Colonic mucosa (tissue), 4 donors: ENCODE data around the gene NEK10. TPM values are rescaled to one million over a fixed set of nuclear protein-coding genes. Genes with fewer than 3 reads are reported as not detected.

Experiments used
- DNase-seq: peaks from one replicate; pipeline ENCODE4 v3.0.0-alpha.2; 2020
- H3K27ac ChIP-seq: fragments of 200-600 bp; one replicate; pipeline ENCODE4 v1.8.0; 2021
- H3K27me3 ChIP-seq: fragments of 200-600 bp; one replicate; pipeline ENCODE4 v1.8.0; 2021
- H3K36me3 ChIP-seq: fragments of 200-600 bp; one replicate; pipeline ENCODE4 v1.8.0; 2021
- H3K4me1 ChIP-seq: fragments of 200-600 bp; one replicate; pipeline ENCODE4 v1.8.0; 2021; ENCODE audit warnings: mild to moderate bottlenecking
- H3K4me3 ChIP-seq: fragments of 200-600 bp; one replicate; pipeline ENCODE4 v1.8.0; 2021
- H3K9ac ChIP-seq, 2 donors: one replicate each; pipeline ENCODE4 v1.7.0; 2013; ENCODE audit warnings: control low read depth in 2 of 2, low read depth in 2 of 2, low read length in 2 of 2
- H3K9me3 ChIP-seq: fragments of 200-600 bp; one replicate; pipeline ENCODE4 v1.8.0; 2021
- intact Hi-C: fragments of 100-400 bp; cut with DNase I; formaldehyde crosslinking; loops from one replicate; pipeline ENCODE4 v1.14.1; 2022
- total RNA-seq, 2 donors: library from RNA; stranded (reverse); fragmentation: NEBNext Ultra II Directional in 1 of 2; extraction: Animal tissue kit (Norgen Biotek cat#: 25700) in 1 of 2; gene quantifications; one replicate each; pipeline ENCODE4 v1.2.1, GENCODE V29; 2021
- TF ChIP-seq, protein P1 (sequence below): fragments of 200-600 bp; IDR thresholded peaks from one replicate; pipeline ENCODE4 v1.8.0; 2022; ENCODE audit warnings: antibody characterized with exemption, mild to moderate bottlenecking
- donor health status: healthy.
- donor health status: DM: no; HTN: no; CAD: no.
- donor health status: DM: no; HTN: no; CAD: no.

Gene NEK10
- total RNA-seq, 2 donors from 2014 or later, result 0.67 to 0.88 TPM

DNA sequence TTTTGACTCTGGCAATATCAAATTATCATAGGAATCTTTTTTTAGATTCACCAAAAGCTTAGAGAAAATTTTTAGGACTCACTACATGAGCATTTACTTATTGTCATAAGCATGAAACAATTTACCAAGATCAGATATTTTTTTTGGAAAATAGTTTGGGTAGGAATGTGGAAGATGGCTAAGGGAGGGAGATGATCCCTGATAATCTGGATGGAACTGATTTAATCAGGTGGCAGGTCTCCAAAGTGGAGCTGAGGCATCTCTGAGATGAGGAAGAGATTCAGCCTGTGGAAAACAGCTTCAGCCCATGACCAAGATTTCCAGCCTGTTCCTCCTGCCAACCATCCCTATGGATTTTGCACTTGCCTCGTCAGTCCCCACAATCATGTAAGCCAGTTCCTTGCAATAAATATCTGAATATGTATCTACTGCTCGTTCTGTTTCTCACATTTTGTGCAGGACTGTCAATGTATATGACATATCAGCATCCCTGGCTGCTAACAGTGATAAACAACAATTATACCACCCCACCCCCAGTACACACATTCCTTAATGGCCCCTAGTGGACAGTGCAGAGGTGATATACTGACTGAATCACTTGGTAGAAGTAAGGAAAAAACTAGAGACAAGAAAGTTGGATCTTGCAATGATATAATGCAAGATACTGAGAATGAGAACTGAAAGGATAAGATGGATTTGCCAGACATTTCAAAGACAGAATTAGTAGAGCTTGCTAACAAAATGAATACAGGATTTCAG, 183.8 kb downstream of the NEK10 start:
- H3K9ac ChIP-seq, result no peak overlapping the region
- DNase-seq, result no peak
- H3K27me3 ChIP-seq, result no peaks in the 10 kb centered on the region
- no peak overlapping the region for H3K4me3 ChIP-seq
- H3K36me3 ChIP-seq, result no peaks in the 10 kb centered on the region
- TF ChIP-seq, protein P1, sequence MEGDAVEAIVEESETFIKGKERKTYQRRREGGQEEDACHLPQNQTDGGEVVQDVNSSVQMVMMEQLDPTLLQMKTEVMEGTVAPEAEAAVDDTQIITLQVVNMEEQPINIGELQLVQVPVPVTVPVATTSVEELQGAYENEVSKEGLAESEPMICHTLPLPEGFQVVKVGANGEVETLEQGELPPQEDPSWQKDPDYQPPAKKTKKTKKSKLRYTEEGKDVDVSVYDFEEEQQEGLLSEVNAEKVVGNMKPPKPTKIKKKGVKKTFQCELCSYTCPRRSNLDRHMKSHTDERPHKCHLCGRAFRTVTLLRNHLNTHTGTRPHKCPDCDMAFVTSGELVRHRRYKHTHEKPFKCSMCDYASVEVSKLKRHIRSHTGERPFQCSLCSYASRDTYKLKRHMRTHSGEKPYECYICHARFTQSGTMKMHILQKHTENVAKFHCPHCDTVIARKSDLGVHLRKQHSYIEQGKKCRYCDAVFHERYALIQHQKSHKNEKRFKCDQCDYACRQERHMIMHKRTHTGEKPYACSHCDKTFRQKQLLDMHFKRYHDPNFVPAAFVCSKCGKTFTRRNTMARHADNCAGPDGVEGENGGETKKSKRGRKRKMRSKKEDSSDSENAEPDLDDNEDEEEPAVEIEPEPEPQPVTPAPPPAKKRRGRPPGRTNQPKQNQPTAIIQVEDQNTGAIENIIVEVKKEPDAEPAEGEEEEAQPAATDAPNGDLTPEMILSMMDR, result no peak
- H3K9me3 ChIP-seq, result no peaks in the 10 kb centered on the region
- no peaks in the 10 kb centered on the region for H3K4me1 ChIP-seq
- intact Hi-C loops, result no loop called here
- no peak overlapping the region for H3K27ac ChIP-seq

GRCh38 chr3:27184261-27184660, 184.9 kb downstream of the NEK10 start:
- TF ChIP-seq, protein P1, result no peak
- intact Hi-C loops, result no loop called here
- no peak overlapping the region for H3K4me3 ChIP-seq
- H3K27me3 ChIP-seq, result no peaks in the 10 kb centered on the region
- H3K27ac ChIP-seq, result no peak overlapping the region
- no peaks in the 10 kb centered on the region for H3K4me1 ChIP-seq
- no peak for DNase-seq
- H3K36me3 ChIP-seq, result no peaks in the 10 kb centered on the region
- no peaks in the 10 kb centered on the region for H3K9me3 ChIP-seq
- no peak overlapping the region for H3K9ac ChIP-seq

GRCh38 chr3:27176256-27176655, 192.9 kb downstream of the NEK10 start:
- Histone ChIP-seq H3K27ac (no peak overlapping the region), H3K9ac (no peak overlapping the region), H3K4me3 (no peak overlapping the region), H3K36me3 (no peaks in the 10 kb centered on the region), H3K9me3 (no peaks in the 10 kb centered on the region), H3K4me1 (no peaks in the 10 kb centered on the region), H3K27me3 (no peaks in the 10 kb centered on the region)
- TF ChIP-seq, protein P1, result no peak
- no peak for DNase-seq
- intact Hi-C loops, result no loop called here

- Histone ChIP-seq H3K4me1 (no peaks in the 10 kb centered on the region), H3K27me3 (no peaks in the 10 kb centered on the region), H3K4me3 (no peak overlapping the region), H3K9me3 (no peaks in the 10 kb centered on the region), H3K27ac (no peak overlapping the region), H3K9ac (no peak overlapping the region), H3K36me3 (no peaks in the 10 kb centered on the region)
- intact Hi-C loops, result no loop called here
- no peak for DNase-seq
- TF ChIP-seq, protein P1, result no peak
Observed at GRCh38 chr3:27174530-27174929, 194.7 kb downstream of the NEK10 start.

GRCh38 chr3:27171113-27171512, 198.1 kb downstream of the NEK10 start:
- no peaks in the 10 kb centered on the region for H3K9me3 ChIP-seq
- no peak overlapping the region for H3K9ac ChIP-seq
- intact Hi-C loops, result no loop called here
- no peak for DNase-seq
- H3K27me3 ChIP-seq, result no peaks in the 10 kb centered on the region
- H3K36me3 ChIP-seq, result no peaks in the 10 kb centered on the region
- H3K27ac ChIP-seq, result no peak overlapping the region
- no peaks in the 10 kb centered on the region for H3K4me1 ChIP-seq
- TF ChIP-seq, protein P1, result no peak
- H3K4me3 ChIP-seq, result no peak overlapping the region
